ENCODE measurements around the gene ENTPD8. TPM values are rescaled to one million over a fixed set of nuclear protein-coding genes. Genes with fewer than 3 reads are reported as not detected.

The ENTPD8 gene
- total RNA-seq, 1 experiment from 2014 or later = not detected

DNA sequence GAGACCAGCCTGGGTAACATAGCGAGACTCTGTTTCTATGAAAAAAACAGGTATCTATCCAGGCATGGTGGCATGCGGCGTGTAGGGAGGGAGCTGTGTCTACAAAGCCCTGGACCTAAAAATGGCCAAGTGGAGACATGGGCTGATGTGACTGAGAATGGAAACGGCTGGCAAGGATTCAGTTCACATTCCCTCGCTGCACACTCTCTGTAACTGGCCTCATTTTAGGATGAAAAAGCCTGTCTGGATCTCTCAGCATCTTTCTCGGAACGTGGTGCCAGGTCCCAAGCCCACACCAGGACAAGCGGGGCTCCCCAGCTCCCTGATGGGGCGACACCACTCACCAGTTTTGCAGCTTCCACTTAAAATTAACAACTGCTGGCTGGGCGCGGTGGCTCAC is 31.6 kb downstream of the ENTPD8 start:
- Mint-ChIP-seq H3K4me1 (ENCODE audit: insufficient read depth, unreplicated experiment) (peaks cover 8% of the 10 kb centered on the region), H3K9me3 (ENCODE audit: unreplicated experiment) (no peaks in the 10 kb centered on the region), H3K27me3 (ENCODE audit: insufficient read depth, unreplicated experiment) (no peaks in the 10 kb centered on the region), H3K4me3 (ENCODE audit: unreplicated experiment) (no peak overlapping the region), H3K27ac (ENCODE audit: low read depth, unreplicated experiment) (peak overlapping the region; percentile 63), H3K36me3 (ENCODE audit: insufficient read depth, unreplicated experiment) (peaks cover 6% of the 10 kb centered on the region)
- ChIA-PET POLR2A (interaction anchor here (1.0 to 5.6 kb wide), 2 partner anchors 11 to 14 kb away, joined by 3 to 62 read pairs; partner anchors contain the start of genes EXD3 and NOXA1), CTCF (interaction anchor here (0.6 kb wide), 1 partner anchor 61 kb away, joined by 3 read pairs; no protein-coding TSS in a partner anchor)
- DNase-seq (ENCODE audit: unreplicated experiment) = no peak
- TF ChIP-seq, protein P1, sequence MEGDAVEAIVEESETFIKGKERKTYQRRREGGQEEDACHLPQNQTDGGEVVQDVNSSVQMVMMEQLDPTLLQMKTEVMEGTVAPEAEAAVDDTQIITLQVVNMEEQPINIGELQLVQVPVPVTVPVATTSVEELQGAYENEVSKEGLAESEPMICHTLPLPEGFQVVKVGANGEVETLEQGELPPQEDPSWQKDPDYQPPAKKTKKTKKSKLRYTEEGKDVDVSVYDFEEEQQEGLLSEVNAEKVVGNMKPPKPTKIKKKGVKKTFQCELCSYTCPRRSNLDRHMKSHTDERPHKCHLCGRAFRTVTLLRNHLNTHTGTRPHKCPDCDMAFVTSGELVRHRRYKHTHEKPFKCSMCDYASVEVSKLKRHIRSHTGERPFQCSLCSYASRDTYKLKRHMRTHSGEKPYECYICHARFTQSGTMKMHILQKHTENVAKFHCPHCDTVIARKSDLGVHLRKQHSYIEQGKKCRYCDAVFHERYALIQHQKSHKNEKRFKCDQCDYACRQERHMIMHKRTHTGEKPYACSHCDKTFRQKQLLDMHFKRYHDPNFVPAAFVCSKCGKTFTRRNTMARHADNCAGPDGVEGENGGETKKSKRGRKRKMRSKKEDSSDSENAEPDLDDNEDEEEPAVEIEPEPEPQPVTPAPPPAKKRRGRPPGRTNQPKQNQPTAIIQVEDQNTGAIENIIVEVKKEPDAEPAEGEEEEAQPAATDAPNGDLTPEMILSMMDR (IDR thresholded peaks at IDR 0.05; ENCODE audit: unreplicated experiment) = no peak
- no TSS peak for BruUV-seq (replicated peaks)
- intact Hi-C loops (cut with micrococcal nuclease) = no loop called here

DNA sequence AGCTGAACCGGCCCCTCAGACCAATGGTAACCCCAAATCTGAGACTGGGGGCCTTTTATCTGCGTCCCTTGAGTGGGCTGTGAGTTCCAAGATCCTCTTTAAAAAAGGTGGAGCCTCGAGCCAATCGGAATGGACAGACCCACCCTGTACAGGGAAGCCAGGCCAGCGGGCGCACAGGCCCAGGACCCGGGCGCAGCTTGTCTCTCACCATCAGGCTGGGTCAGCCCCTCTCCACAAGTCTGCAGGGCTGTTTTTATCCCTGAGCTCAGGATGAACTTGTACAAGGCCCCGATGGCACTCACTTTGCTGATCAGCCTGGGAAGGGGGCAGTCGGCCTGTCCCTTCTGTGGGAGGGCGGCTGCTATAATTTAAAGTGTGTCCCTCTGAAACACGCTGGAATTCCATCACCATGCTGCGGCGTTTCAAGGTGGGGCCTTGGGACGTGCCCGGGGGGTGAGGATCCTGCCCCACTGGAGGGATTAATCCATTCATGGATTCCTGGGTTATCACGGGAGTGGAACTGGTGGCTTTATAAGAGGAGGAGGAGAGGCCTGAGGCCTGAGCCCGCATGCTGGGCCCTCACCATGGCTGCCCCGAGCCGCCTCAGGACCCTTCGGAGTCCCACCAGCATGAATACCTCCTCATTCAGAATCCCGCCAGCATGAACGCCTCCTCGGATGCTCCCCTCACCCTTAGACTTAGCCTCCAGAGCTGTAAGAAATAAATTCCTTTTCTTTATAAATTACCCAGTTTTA is 32.3 kb downstream of the ENTPD8 start:
- no peak overlapping the region for H3K4me3 Mint-ChIP-seq (ENCODE audit: unreplicated experiment)
- H3K36me3 Mint-ChIP-seq (ENCODE audit: insufficient read depth, unreplicated experiment) = peaks cover 12% of the 10 kb centered on the region
- TF ChIP-seq, protein P1 (IDR thresholded peaks at IDR 0.05; ENCODE audit: unreplicated experiment) = no peak
- H3K9me3 Mint-ChIP-seq (ENCODE audit: unreplicated experiment) = no peaks in the 10 kb centered on the region
- peaks cover 4% of the 10 kb centered on the region for H3K4me1 Mint-ChIP-seq (ENCODE audit: insufficient read depth, unreplicated experiment)
- H3K27ac Mint-ChIP-seq (ENCODE audit: low read depth, unreplicated experiment) = peak overlapping the region; percentile 63
- BruUV-seq (replicated peaks) = no TSS peak
- POLR2A ChIA-PET = interaction anchor here (5.6 kb wide), 1 partner anchor 15 kb away, joined by 62 read pairs; the partner anchor contains the start of genes EXD3 and NOXA1
- intact Hi-C loops (cut with micrococcal nuclease) = no loop called here
- no peak for DNase-seq (ENCODE audit: unreplicated experiment)
- H3K27me3 Mint-ChIP-seq (ENCODE audit: insufficient read depth, unreplicated experiment) = no peaks in the 10 kb centered on the region
- CTCF ChIA-PET = interaction anchor here (0.6 kb wide), 1 partner anchor 61 kb away, joined by 3 read pairs; no protein-coding TSS in a partner anchor

DNA sequence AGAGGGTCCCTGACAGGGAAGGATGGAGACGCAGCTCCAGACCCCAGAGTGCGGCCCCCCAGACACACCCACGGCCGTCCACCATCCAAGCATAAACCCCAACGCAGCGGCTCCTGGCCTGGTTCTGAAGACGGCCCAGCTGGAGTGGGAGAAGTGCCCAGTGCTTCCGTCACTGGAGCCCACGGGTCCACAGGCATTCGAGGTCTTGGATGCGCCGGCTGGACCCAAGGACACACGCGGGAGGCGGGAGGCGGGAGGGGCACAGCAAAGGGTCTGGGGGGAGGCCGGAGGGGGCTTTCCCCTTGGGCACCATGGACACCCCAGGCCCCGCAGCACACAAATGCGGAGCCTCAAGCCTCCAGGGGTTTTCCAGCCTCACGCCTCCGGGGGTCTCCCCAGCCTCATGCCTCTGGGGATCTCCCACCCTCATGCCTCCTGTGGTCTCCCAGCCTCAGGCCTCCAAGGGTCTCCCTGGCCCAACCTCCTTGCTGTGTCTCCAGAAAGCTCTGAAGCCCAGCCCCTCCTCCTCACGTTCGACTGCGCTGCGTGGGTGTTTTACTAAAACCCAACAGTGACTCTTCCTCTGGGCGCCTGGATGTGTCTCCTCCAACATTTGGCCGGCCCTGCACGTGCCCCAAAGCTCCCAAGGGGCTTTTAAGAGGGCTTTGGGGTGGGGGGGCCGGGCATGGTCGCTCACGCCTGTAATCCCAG is 33.4 kb downstream of the ENTPD8 start:
- peak overlapping the region; percentile 25 for H3K4me3 Mint-ChIP-seq (ENCODE audit: unreplicated experiment)
- TF ChIP-seq, protein P1 (IDR thresholded peaks at IDR 0.05; ENCODE audit: unreplicated experiment) = no peak
- ChIA-PET CTCF (no interaction called here), POLR2A (interaction anchor here (0.7 kb wide), 1 partner anchor 143 kb away, joined by 3 read pairs; the partner anchor contains the start of gene PNPLA7)
- no peaks in the 10 kb centered on the region for H3K9me3 Mint-ChIP-seq (ENCODE audit: unreplicated experiment)
- H3K27me3 Mint-ChIP-seq (ENCODE audit: insufficient read depth, unreplicated experiment) = no peaks in the 10 kb centered on the region
- intact Hi-C loops (cut with micrococcal nuclease) = no loop called here
- no peak for DNase-seq (ENCODE audit: unreplicated experiment)
- no peak overlapping the region for H3K27ac Mint-ChIP-seq (ENCODE audit: low read depth, unreplicated experiment)
- H3K4me1 Mint-ChIP-seq (ENCODE audit: insufficient read depth, unreplicated experiment) = peaks cover 2% of the 10 kb centered on the region
- BruUV-seq (replicated peaks) = no TSS peak
- peaks cover 14% of the 10 kb centered on the region for H3K36me3 Mint-ChIP-seq (ENCODE audit: insufficient read depth, unreplicated experiment)

DNA sequence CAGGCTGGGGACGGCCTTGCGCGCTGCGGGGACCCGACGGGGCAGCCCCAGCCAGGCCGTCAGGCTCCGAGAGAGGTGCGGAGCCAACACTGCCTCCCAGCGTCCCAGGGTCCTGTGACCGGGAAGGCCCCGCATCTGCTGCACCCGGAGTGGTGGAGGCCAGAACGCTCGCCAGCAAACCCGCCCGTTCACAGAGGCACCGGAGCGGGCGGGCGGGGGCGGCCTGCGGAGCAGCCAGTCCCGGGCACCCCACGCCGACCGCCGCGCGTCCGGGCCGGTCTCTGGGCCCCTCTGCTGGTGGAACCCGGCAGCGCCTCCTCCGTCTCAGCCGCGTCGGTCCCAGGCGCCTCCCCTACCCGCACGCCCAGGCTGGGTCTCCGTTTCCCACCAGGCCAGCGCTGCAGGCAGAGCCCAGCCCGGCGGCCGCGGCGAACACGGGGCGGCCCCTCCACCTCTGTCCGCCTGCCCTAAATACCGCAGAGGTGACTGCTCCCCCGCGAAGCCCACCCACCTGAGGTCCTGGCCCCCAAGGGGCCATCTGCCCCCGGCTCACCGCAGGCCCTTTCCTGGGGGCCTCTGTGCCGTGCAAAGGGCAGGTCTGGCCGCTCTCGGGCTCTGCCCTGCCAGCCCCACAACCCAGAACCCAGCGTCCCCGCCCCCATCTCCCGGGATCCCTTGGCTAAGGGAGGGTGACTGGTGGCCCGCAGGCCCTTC is 34.1 kb downstream of the ENTPD8 start:
- intact Hi-C loops (cut with micrococcal nuclease) = no loop called here
- Mint-ChIP-seq H3K9me3 (ENCODE audit: unreplicated experiment) (no peaks in the 10 kb centered on the region), H3K4me3 (ENCODE audit: unreplicated experiment) (no peak overlapping the region), H3K36me3 (ENCODE audit: insufficient read depth, unreplicated experiment) (peaks cover 18% of the 10 kb centered on the region), H3K27ac (ENCODE audit: low read depth, unreplicated experiment) (no peak overlapping the region), H3K4me1 (ENCODE audit: insufficient read depth, unreplicated experiment) (no peaks in the 10 kb centered on the region), H3K27me3 (ENCODE audit: insufficient read depth, unreplicated experiment) (no peaks in the 10 kb centered on the region)
- ChIA-PET CTCF (no interaction called here), POLR2A (no interaction called here)
- TF ChIP-seq, protein P1 (IDR thresholded peaks at IDR 0.05; ENCODE audit: unreplicated experiment) = peak; percentile 69
- DNase-seq (ENCODE audit: unreplicated experiment) = peak; percentile 53
- no TSS peak for BruUV-seq (replicated peaks)

Measured in MCF 10A (cell line).